ENCODE results near the gene ABLIM1.
A peak's percentile ranks its signal among the peaks of the same experiment; 100 is the strongest.

Gene ABLIM1

DNA sequence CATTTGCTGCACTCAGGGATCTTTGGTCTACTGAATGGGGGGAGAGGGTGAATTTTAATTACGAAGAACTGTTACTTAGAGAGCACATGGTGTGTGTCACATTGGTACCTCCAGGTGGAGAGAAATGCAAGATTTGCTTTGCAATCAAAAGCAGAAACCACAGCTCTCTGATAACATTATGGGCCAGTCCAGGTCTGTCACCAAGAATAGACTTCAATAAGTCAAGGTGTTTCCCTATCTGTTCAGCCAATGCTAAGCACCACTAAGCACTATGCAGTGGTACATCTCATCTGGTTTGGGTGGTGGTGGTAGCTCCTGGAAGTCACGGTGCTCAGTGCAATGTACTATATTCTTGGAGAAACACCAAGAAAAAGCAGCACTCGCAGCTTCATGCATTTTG is 134.2 kb downstream of the ABLIM1 start:
- H3K36me3 ChIP-seq (ENCODE audit: low read depth) = no peaks in the 10 kb centered on the region
- no peaks in the 10 kb centered on the region for H3K9me3 ChIP-seq (ENCODE audit: severe bottlenecking)
- no peak overlapping the region for H3K27ac ChIP-seq (ENCODE audit: poor library complexity, severe bottlenecking)
- peaks cover 30% of the 10 kb centered on the region for H3K4me1 ChIP-seq (ENCODE audit: insufficient read depth, poor library complexity, severe bottlenecking)
- ATAC-seq (ENCODE audit: low read depth) (no peak), DNase-seq (ENCODE audit: low spot score) (no peak)
- TF ChIP-seq CTCF (IDR thresholded peaks at IDR 0.05; ENCODE audit: poor library complexity, severe bottlenecking) = no peak
- no peak overlapping the region for H3K4me3 ChIP-seq (ENCODE audit: severe bottlenecking)
- H3K27me3 ChIP-seq (ENCODE audit: insufficient read depth, poor library complexity, severe bottlenecking) = no peaks in the 10 kb centered on the region

DNA sequence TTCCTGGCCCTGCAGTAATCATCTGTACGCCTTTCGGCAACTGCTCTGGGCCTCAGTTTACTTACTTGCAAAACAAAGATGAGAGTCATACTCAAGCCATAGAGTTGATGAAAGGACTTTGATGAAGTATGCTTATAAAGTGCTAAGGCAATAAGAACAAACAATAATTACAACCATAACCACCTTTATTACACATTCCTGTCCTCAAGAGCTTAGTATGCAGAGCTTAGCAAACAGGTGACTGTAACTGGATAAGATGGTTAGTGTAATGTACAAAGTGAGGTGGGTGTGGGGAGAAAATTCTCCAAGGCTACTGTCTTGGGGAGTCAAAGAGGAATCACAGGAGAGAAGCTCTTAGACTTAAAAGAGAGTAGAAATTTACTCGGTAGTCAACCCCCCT is 136.8 kb downstream of the ABLIM1 start:
- DNase-seq (ENCODE audit: low spot score) (no peak), ATAC-seq (ENCODE audit: low read depth) (no peak)
- Histone ChIP-seq H3K27ac (ENCODE audit: poor library complexity, severe bottlenecking) (no peak overlapping the region), H3K9me3 (ENCODE audit: severe bottlenecking) (no peaks in the 10 kb centered on the region), H3K27me3 (ENCODE audit: insufficient read depth, poor library complexity, severe bottlenecking) (no peaks in the 10 kb centered on the region), H3K4me1 (ENCODE audit: insufficient read depth, poor library complexity, severe bottlenecking) (peaks cover 40% of the 10 kb centered on the region), H3K36me3 (ENCODE audit: low read depth) (no peaks in the 10 kb centered on the region), H3K4me3 (ENCODE audit: severe bottlenecking) (no peak overlapping the region)
- TF ChIP-seq CTCF (IDR thresholded peaks at IDR 0.05; ENCODE audit: poor library complexity, severe bottlenecking) = no peak

DNA sequence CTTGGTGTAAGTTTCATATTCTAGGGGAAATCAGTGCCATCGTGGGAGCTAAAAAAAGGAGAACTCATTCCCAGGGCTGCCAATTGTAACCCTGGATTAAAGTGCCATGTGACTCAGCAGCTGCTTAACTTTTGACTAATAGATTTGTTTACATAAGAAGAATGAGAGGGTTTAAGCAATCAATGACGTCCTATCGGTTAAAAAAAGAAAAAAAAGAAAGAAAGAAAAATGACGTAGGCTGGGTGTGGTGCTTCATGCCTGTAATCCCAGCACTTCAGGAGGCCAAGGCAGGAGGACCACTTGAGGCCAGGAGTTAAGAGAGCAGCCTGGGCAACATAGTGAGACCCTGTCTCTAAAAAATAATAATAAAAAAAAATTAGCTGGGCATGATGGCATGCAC is 137.6 kb downstream of the ABLIM1 start:
- DNase-seq (ENCODE audit: low spot score) (no peak), ATAC-seq (ENCODE audit: low read depth) (peak; percentile 52)
- Histone ChIP-seq H3K4me3 (ENCODE audit: severe bottlenecking) (no peak overlapping the region), H3K4me1 (ENCODE audit: insufficient read depth, poor library complexity, severe bottlenecking) (peaks cover 40% of the 10 kb centered on the region), H3K27me3 (ENCODE audit: insufficient read depth, poor library complexity, severe bottlenecking) (no peaks in the 10 kb centered on the region), H3K9me3 (ENCODE audit: severe bottlenecking) (no peaks in the 10 kb centered on the region), H3K27ac (ENCODE audit: poor library complexity, severe bottlenecking) (peak overlapping the region; percentile 82), H3K36me3 (ENCODE audit: low read depth) (no peaks in the 10 kb centered on the region)
- TF ChIP-seq CTCF (IDR thresholded peaks at IDR 0.05; ENCODE audit: poor library complexity, severe bottlenecking) = no peak

- peak overlapping the region; percentile 82 for H3K27ac ChIP-seq (ENCODE audit: poor library complexity, severe bottlenecking)
- no peaks in the 10 kb centered on the region for H3K36me3 ChIP-seq (ENCODE audit: low read depth)
- no peaks in the 10 kb centered on the region for H3K27me3 ChIP-seq (ENCODE audit: insufficient read depth, poor library complexity, severe bottlenecking)
- H3K4me3 ChIP-seq (ENCODE audit: severe bottlenecking) = no peak overlapping the region
- TF ChIP-seq CTCF (IDR thresholded peaks at IDR 0.05; ENCODE audit: poor library complexity, severe bottlenecking) = no peak
- ATAC-seq (ENCODE audit: low read depth) = peak; percentile 13; the same call in 1 of the 3 replicates
- DNase-seq (ENCODE audit: low spot score) = no peak
- H3K4me1 ChIP-seq (ENCODE audit: insufficient read depth, poor library complexity, severe bottlenecking) = peaks cover 35% of the 10 kb centered on the region
- H3K9me3 ChIP-seq (ENCODE audit: severe bottlenecking) = no peaks in the 10 kb centered on the region
Observed at GRCh38 chr10:114519756-114520293, 138.2 kb downstream of the ABLIM1 start.

DNA sequence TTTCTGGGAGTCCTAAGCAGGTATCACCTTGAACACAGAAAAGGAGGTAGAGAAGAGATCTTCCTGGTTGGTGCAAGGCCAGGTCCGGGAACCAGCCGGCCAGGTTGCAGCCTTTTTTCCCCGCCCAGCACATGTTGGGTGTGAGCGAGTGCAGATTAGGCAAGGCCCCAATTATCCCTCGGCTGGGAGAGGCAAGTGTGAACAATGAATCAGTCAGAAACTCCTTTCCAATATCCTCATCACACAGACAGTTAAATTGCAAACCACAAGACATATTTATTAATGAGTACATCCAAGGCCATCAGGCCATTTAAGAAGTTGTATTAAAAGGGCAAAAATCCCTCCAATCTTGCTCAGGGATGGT is 138.8 kb downstream of the ABLIM1 start:
- H3K36me3 ChIP-seq (ENCODE audit: low read depth) = no peaks in the 10 kb centered on the region
- H3K27ac ChIP-seq (ENCODE audit: poor library complexity, severe bottlenecking) = peak overlapping the region; percentile 82
- H3K9me3 ChIP-seq (ENCODE audit: severe bottlenecking) = no peaks in the 10 kb centered on the region
- H3K4me1 ChIP-seq (ENCODE audit: insufficient read depth, poor library complexity, severe bottlenecking) = peaks cover 31% of the 10 kb centered on the region
- no peaks in the 10 kb centered on the region for H3K27me3 ChIP-seq (ENCODE audit: insufficient read depth, poor library complexity, severe bottlenecking)
- TF ChIP-seq CTCF (IDR thresholded peaks at IDR 0.05; ENCODE audit: poor library complexity, severe bottlenecking) = no peak
- no peak overlapping the region for H3K4me3 ChIP-seq (ENCODE audit: severe bottlenecking)
- DNase-seq (ENCODE audit: low spot score) (peak; percentile 81), ATAC-seq (ENCODE audit: low read depth) (peak; percentile 66)

All from RWPE2 (cell line).